HepG2 (cell line): ENCODE data around the gene ALDH16A1. TPM values are rescaled to one million over a fixed set of nuclear protein-coding genes. Genes with fewer than 3 reads are reported as not detected.

ENCODE experiments used
- ATAC-seq: fragments of 200-7000 bp; cut with Tn5 transposase; 3 replicates; pipeline ENCODE4 v1.9.1; 2020; ENCODE audit warnings: mild to moderate bottlenecking, moderate library complexity
- BruUV-seq: library from RNA; stranded (reverse); fragments of 400-500 nt; replicated peaks from 2 replicates; lab custom pipeline; 2021; lab: Mats Ljungman, UMichigan
- CTCF ChIA-PET: fragments of 300-600 bp; formaldehyde crosslinking; extraction: SDS; loops from one replicate; lab custom pipeline; 2021; ENCODE audit warnings: low total read pairs, inconsistent platforms, low intra/inter-chr PET ratio; lab: Yijun Ruan, JAX
- POLR2A ChIA-PET: fragments of 350-600 bp; sonication (Branson Sonifier 250); formaldehyde crosslinking; loops from one replicate; lab custom pipeline; 2020; ENCODE audit warnings: antibody characterized with exemption, inconsistent platforms; lab: Yijun Ruan, JAX
- DNase-seq: peaks from one replicate; pipeline ENCODE4 v3.0.0-alpha.2; 2015; ENCODE audit warnings: low spot score
- FAIRE-seq: peaks from 3 replicates; lab custom pipeline; 2011; peaks lifted over from hg19 to GRCh38; lab: Jason Lieb, UNC
- H2AFZ ChIP-seq: one replicate; pipeline ENCODE4 v1.6.1; 2011; ENCODE audit warnings: low read length, inconsistent platforms
- H3K27ac ChIP-seq: fragments of 300-600 bp; 3 replicates; pipeline ENCODE4 v1.8.0; 2011; ENCODE audit warnings: mixed run types, mild to moderate bottlenecking, mixed read lengths, low read length, inconsistent platforms; ENCODE audit not compliant: insufficient read depth; ENCODE audit errors: extremely low read length
- H3K27me3 ChIP-seq, 2 experiments: fragments of 200-600 bp in 1 of 2; 2 replicates in 1 of 2; 3 replicates in 1 of 2; pipeline versions ENCODE4 v1.6.0 to v1.8.0; 2011; ENCODE audit warnings: low read length in 2 of 2, mild to moderate bottlenecking in 2 of 2, moderate library complexity in 2 of 2, inconsistent platforms in 1 of 2; ENCODE audit not compliant: insufficient read depth in 2 of 2, control insufficient read depth in 1 of 2
- H3K36me3 ChIP-seq, 2 experiments: fragments of 200-600 bp in 1 of 2; replicated peaks in 1 of 2; 2 replicates in 1 of 2; 3 replicates in 1 of 2; pipeline versions ENCODE4 v1.5.1 to v1.8.0; 2011; ENCODE audit warnings: low read length in 2 of 2, inconsistent platforms in 1 of 2; ENCODE audit not compliant: insufficient read depth in 2 of 2, control insufficient read depth in 1 of 2
- H3K4me1 ChIP-seq: 2 replicates; pipeline ENCODE4 v1.5.1; 2012; ENCODE audit warnings: low read length, inconsistent platforms; ENCODE audit not compliant: insufficient read depth
- H3K4me2 ChIP-seq: 2 replicates; pipeline ENCODE4 v1.6.0; 2011; ENCODE audit warnings: low read depth, low read length, inconsistent platforms
- H3K4me3 ChIP-seq, 3 experiments: fragments of 200-600 bp in 1 of 3; sonication (generic), shearing (Covaris generic) in 1 of 3; replicated peaks in 1 of 3; 2 replicates each; pipeline ENCODE4 v1.5.1; 2011 to 2016; ENCODE audit warnings: low read length in 3 of 3, inconsistent platforms in 2 of 3, low read depth in 2 of 3, mild to moderate bottlenecking in 2 of 3, control low read depth in 1 of 3, mixed read lengths in 1 of 3; ENCODE audit not compliant: insufficient read depth in 1 of 3
- H3K79me2 ChIP-seq: one replicate; pipeline ENCODE4 v1.6.1; 2011; ENCODE audit warnings: low read length, inconsistent platforms; ENCODE audit not compliant: insufficient read depth
- H3K9ac ChIP-seq: 2 replicates; pipeline ENCODE4 v1.6.0; 2011; ENCODE audit warnings: mild to moderate bottlenecking, low read depth, low read length, inconsistent platforms; ENCODE audit not compliant: insufficient read depth
- H3K9me3 ChIP-seq: 2 replicates; pipeline ENCODE4 v1.5.1; 2012; ENCODE audit warnings: mild to moderate bottlenecking, low read length
- H4K20me1 ChIP-seq: 2 replicates; pipeline ENCODE4 v1.6.0; 2011; ENCODE audit warnings: inconsistent platforms, mild to moderate bottlenecking, low read length, moderate library complexity; ENCODE audit not compliant: insufficient read depth
- ATF7 ChIP-seq, 2 experiments: fragments of 450-650 bp in 1 of 2; sonication (generic) in 1 of 2; formaldehyde crosslinking in 1 of 2; IDR thresholded peaks; 2 replicates each; pipeline versions ENCODE4 v1.4.0 to v1.6.1; 2016 to 2020; ENCODE audit warnings: antibody characterized with exemption in 1 of 2, mild to moderate bottlenecking in 1 of 2, missing genetic modification reagents in 1 of 2
- CEBPB ChIP-seq: IDR thresholded peaks from 2 replicates; pipeline ENCODE4 v1.6.1; 2011; ENCODE audit warnings: low read depth, low read length, improper control_type of control experiment, borderline replicate concordance
- HBP1 ChIP-seq: IDR thresholded peaks from 2 replicates; pipeline ENCODE4 v1.6.1; 2016; ENCODE audit warnings: low read depth, control low read depth
- HMG20B ChIP-seq: conservative IDR thresholded peaks from 2 replicates; pipeline ENCODE4 v1.6.1; 2016; ENCODE audit warnings: missing genetic modification reagents, missing compliant biosample characterization
- KDM3A ChIP-seq: IDR thresholded peaks from 2 replicates; pipeline ENCODE4 v1.6.1; 2018; ENCODE audit warnings: low read depth, missing compliant biosample characterization
- NCOA2 ChIP-seq: sonication (generic); formaldehyde crosslinking; IDR thresholded peaks from 2 replicates; pipeline ENCODE4 v1.8.0; 2022; ENCODE audit warnings: inconsistent platforms
- NFIC ChIP-seq: IDR thresholded peaks from 2 replicates; pipeline ENCODE4 v1.6.1; 2012; ENCODE audit warnings: mild to moderate bottlenecking, low read length, inconsistent platforms
- NFYB ChIP-seq: sonication (generic); formaldehyde crosslinking; IDR thresholded peaks from 2 replicates; pipeline ENCODE4 v1.4.0; 2020; ENCODE audit warnings: missing genetic modification reagents
- PAF1 ChIP-seq: IDR thresholded peaks from 2 replicates; pipeline ENCODE4 v1.6.1; 2016; ENCODE audit warnings: missing genetic modification reagents, missing compliant biosample characterization
- PBX2 ChIP-seq: IDR thresholded peaks from 2 replicates; pipeline ENCODE4 v1.6.1; 2016; ENCODE audit warnings: control low read depth
- PTBP1 ChIP-seq: fragments of 200-400 bp; formaldehyde crosslinking; IDR thresholded peaks from 2 replicates; pipeline ENCODE4 v1.6.1; 2018; ENCODE audit warnings: low read length, low read depth; ENCODE audit not compliant: poor library complexity, severe bottlenecking
- RBAK ChIP-seq: sonication (generic); formaldehyde crosslinking; IDR thresholded peaks from 2 replicates; pipeline ENCODE4 v1.5.1; 2020; ENCODE audit warnings: mild to moderate bottlenecking, missing genetic modification reagents
- THRA ChIP-seq: sonication (generic); formaldehyde crosslinking; IDR thresholded peaks from 2 replicates; pipeline ENCODE4 v1.4.0; 2020; ENCODE audit warnings: missing genetic modification reagents, borderline replicate concordance
- ZNF17 ChIP-seq: sonication (generic); formaldehyde crosslinking; IDR thresholded peaks from 2 replicates; pipeline ENCODE4 v1.5.0; 2020; ENCODE audit warnings: mild to moderate bottlenecking, missing genetic modification reagents
- ZNF234 ChIP-seq: sonication (generic); formaldehyde crosslinking; conservative IDR thresholded peaks from 2 replicates; pipeline ENCODE4 v1.5.1; 2020; ENCODE audit warnings: mild to moderate bottlenecking, missing genetic modification reagents
- ZNF619 ChIP-seq: sonication (generic); formaldehyde crosslinking; IDR thresholded peaks from 2 replicates; pipeline ENCODE4 v1.4.0; 2020; ENCODE audit warnings: mild to moderate bottlenecking, missing genetic modification reagents
- ZNF7 ChIP-seq: IDR thresholded peaks from 2 replicates; pipeline ENCODE4 v1.6.1; 2016; ENCODE audit warnings: missing biosample characterization, missing genetic modification reagents
- ZNF777 ChIP-seq: sonication (generic); formaldehyde crosslinking; IDR thresholded peaks from 2 replicates; pipeline ENCODE4 v1.4.0; 2020; ENCODE audit warnings: missing genetic modification reagents
- WGBS: methylation state at CpG from one replicate; pipeline ENCODE4 v1.1.6; 2017; ENCODE audit warnings: low lambda C conversion rate; 5-methylcytosine and 5-hydroxymethylcytosine counted together
- in situ Hi-C: cut with HindIII; loops from 2 replicates; pipeline ENCODE4 v1.10.0; 2017; ENCODE audit warnings: low pct_unique_long_range_greater_than_20kb; ENCODE audit not compliant: extremely low pct_ligation_motif_present
- intact Hi-C: fragments of 100-400 bp; cut with micrococcal nuclease; formaldehyde crosslinking; loops from one replicate; pipeline ENCODE4 v1.10.0; 2022; ENCODE audit not compliant: unreplicated experiment
- polyA plus RNA-seq, 8 experiments: library from polyadenylated mRNA; depleted of rRNA in 3 of 8; stranded (reverse) in 7 of 8; unstranded in 1 of 8; fragments of >200 nt; fragmentation: Illumina TruSeq in 4 of 8; extraction: Trizol in 4 of 8; gene quantifications; 2 replicates each; pipeline versions ENCODE4 v1.2.1 to v1.2.3, GENCODE V29; 2011 to 2016; ENCODE audit warnings: low read depth in 4 of 8, missing spikeins in 1 of 8, mixed read lengths in 1 of 8; ENCODE audit not compliant: insufficient read depth in 1 of 8
- total RNA-seq, 5 experiments: library from RNA; depleted of rRNA; stranded (reverse); fragments of >200 nt; fragmentation: Illumina TruSeq; extraction: Trizol; gene quantifications; 2 replicates each; pipeline ENCODE4 v1.2.3, GENCODE V29; 2016; ENCODE audit warnings: low read depth in 1 of 5

Gene ALDH16A1
- total and polyA plus RNA-seq, 2 of the 13 experiments (the other 11 are each of a cell fraction or from before 2014, with no cell fraction given) = 8.4 to 34.9 TPM

GRCh38 chr19:49486232-49486631 is 33.2 kb downstream of the ALDH16A1 start:
- ATAC-seq = no peak
- H3K9me3 ChIP-seq = no peaks in the 10 kb centered on the region
- peaks cover 34% of the 10 kb centered on the region for H4K20me1 ChIP-seq
- TF ChIP-seq ZNF7 (CRISPR knock-in tag) (no peak), THRA (CRISPR knock-in tag) (no peak), ZNF17 (CRISPR knock-in tag) (no peak), NCOA2 (CRISPR knock-in tag) (no peak), PAF1 (CRISPR knock-in tag) (no peak), NFIC (no peak), CEBPB (no peak), ZNF777 (no peak), ZNF234 (CRISPR knock-in tag) (no peak), PTBP1 (no peak), ATF7 (IDR thresholded peaks at IDR 0.05) (no peak), ATF7 (CRISPR knock-in tag; IDR thresholded peaks at IDR 0.05) (no peak), RBAK (CRISPR knock-in tag) (no peak), PBX2 (no peak), KDM3A (CRISPR knock-in tag) (no peak), ZNF619 (CRISPR knock-in tag) (no peak), NFYB (CRISPR knock-in tag) (no peak), HBP1 (CRISPR knock-in tag) (no peak), HMG20B (CRISPR knock-in tag) (no peak)
- intact Hi-C loops (no loop called here), in situ Hi-C loops (no loop called here)
- H3K27ac ChIP-seq = peak overlapping the region; percentile 70
- no peak for DNase-seq
- H3K36me3 ChIP-seq = peaks cover 16 to 23% of the 10 kb centered on the region in 2 experiments
- H3K4me2 ChIP-seq = peak overlapping the region; percentile 80; the same call in 1 of the 2 replicates
- WGBS = 99% methylated on average over 7 of the region's 7 CpGs
- H3K79me2 ChIP-seq = peaks cover 37% of the 10 kb centered on the region
- H3K4me1 ChIP-seq = peaks cover 30% of the 10 kb centered on the region
- H3K9ac ChIP-seq = peak overlapping the region; percentile 82; the same call in 1 of the 2 replicates
- ChIA-PET CTCF (no interaction called here), POLR2A (interaction anchor here (1.7 kb wide), 1 partner anchor 33 kb away, joined by 4 read pairs; the partner anchor contains the start of gene ALDH16A1)
- H3K27me3 ChIP-seq = peaks cover 0 to 3% of the 10 kb centered on the region in 2 experiments; a peak in 1 of 5 replicates
- BruUV-seq = no TSS peak
- FAIRE-seq = no peak
- no peak overlapping the region for H2AFZ ChIP-seq
- H3K4me3 ChIP-seq = no peak overlapping the region
